Urinary bladder (tissue), 4 donors: ENCODE data around the gene SREBF2. TPM values are rescaled to one million over a fixed set of nuclear protein-coding genes. Genes with fewer than 3 reads are reported as not detected.
A peak's percentile ranks its signal among the peaks of the same experiment; 100 is the strongest.
"Not testable (repeated sequence)": the region's sequence is repeated elsewhere in the genome, so short reads cannot be mapped to it uniquely, and the experiment has no call there.

Experiments used
- DNase-seq: peaks from one replicate; pipeline ENCODE4 v3.0.0-alpha.2; 2015; ENCODE audit errors: extremely low spot score
- H3K27ac ChIP-seq: one replicate; pipeline ENCODE4 v1.5.1; 2013; ENCODE audit warnings: low read depth, mild to moderate bottlenecking, moderate library complexity
- H3K36me3 ChIP-seq: one replicate; pipeline ENCODE4 v1.6.1; 2013; ENCODE audit warnings: mild to moderate bottlenecking, moderate library complexity; ENCODE audit not compliant: insufficient read depth
- H3K4me1 ChIP-seq: one replicate; pipeline ENCODE4 v1.6.1; 2013; ENCODE audit warnings: mild to moderate bottlenecking, moderate library complexity; ENCODE audit not compliant: insufficient read depth
- H3K4me3 ChIP-seq: one replicate; pipeline ENCODE4 v1.5.1; 2013; ENCODE audit warnings: low read depth, low read length
- WGBS: extraction: QIAGEN DNeasy Blood & Tissue Kit; methylation state at CpG from one replicate; pipeline ENCODE4 v1.1.7; 2013; 5-methylcytosine and 5-hydroxymethylcytosine counted together
- polyA plus RNA-seq: library from polyadenylated mRNA; stranded (reverse); fragments of 200-250 nt; gene quantifications from one replicate; pipeline ENCODE4 v1.2.3, GENCODE V29; 2013
- total RNA-seq: library from RNA; depleted of rRNA; stranded (reverse); fragments of >200 nt; gene quantifications from one replicate; pipeline ENCODE4 v1.2.3, GENCODE V29; 2014
- donor health status: healthy with polysubstance abuse.
- donor health status: healthy.

SREBF2 gene
- total and polyA plus RNA-seq, 2 donors = 49.7 to 51.3 TPM

- WGBS = 68% methylated on average over 11 of the region's 11 CpGs
- Histone ChIP-seq H3K27ac (peak overlapping the region; percentile 42), H3K4me1 (no peaks in the 10 kb centered on the region), H3K36me3 (peaks cover 5% of the 10 kb centered on the region), H3K4me3 (no peak overlapping the region)
- DNase-seq = no peak
Observed at GRCh38 chr22:41862530-41863266, 29.8 kb downstream of the SREBF2 start.

- Histone ChIP-seq H3K27ac (no peak overlapping the region), H3K36me3 (peaks cover 5% of the 10 kb centered on the region), H3K4me1 (no peaks in the 10 kb centered on the region), H3K4me3 (no peak overlapping the region)
- DNase-seq = no peak
- WGBS = 68% methylated on average over 2 of the region's 2 CpGs
Observed at GRCh38 chr22:41863472-41863871, 30.6 kb downstream of the SREBF2 start.

DNA sequence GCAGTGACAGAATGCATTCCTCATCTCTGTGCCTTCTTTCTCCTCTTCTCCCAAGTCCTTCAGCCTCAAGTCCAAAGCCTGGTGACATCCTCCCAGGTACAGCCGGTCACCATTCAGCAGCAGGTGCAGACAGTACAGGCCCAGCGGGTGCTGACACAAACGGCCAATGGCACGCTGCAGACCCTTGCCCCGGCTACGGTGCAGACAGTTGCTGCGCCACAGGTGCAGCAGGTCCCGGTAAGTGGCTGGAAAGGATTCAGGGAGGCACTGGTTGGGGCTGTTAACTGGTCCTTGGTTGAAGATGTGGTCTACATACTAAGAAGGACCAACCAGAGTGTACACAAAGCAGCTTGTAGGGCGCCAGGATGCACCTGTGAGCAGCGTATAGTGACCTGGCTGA is 35.7 kb downstream of the SREBF2 start:
- no peak for DNase-seq
- H3K36me3 ChIP-seq = peaks cover 5% of the 10 kb centered on the region
- WGBS = 95% methylated on average over 10 of the region's 10 CpGs

GRCh38 chr22:41870081-41870480 is 37.2 kb downstream of the SREBF2 start:
- not testable (repeated sequence) for H3K4me1 ChIP-seq, H3K27ac ChIP-seq, DNase-seq, H3K4me3 ChIP-seq, H3K36me3 ChIP-seq
- WGBS = 93% methylated on average over 1 of the region's 1 CpG

More for the DNA sequence above, 35.7 kb downstream of the SREBF2 start:
- Histone ChIP-seq H3K4me3 (no peak overlapping the region), H3K4me1 (no peaks in the 10 kb centered on the region), H3K27ac (no peak overlapping the region)

DNA sequence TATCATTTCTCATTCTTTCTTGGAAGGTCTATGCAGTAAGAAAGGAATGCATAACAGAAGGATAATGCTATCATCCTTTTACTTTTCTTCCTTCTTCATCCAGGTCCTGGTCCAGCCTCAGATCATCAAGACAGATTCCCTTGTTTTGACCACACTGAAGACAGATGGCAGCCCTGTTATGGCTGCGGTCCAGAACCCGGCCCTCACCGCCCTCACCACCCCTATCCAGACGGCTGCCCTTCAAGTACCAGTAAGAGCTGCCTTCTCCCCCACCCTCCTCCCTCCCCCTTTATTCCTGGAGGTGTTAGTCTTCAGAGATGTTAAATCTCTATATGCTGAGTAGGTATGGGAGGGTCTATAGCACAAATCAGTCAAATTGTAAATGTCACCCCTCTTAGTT is 37.9 kb downstream of the SREBF2 start:
- Histone ChIP-seq H3K4me3 (no peak overlapping the region), H3K4me1 (no peaks in the 10 kb centered on the region), H3K27ac (no peak overlapping the region), H3K36me3 (peaks cover 7% of the 10 kb centered on the region)
- DNase-seq = no peak
- WGBS = 82% methylated on average over 4 of the region's 4 CpGs

GRCh38 chr22:41873391-41873790 is 40.5 kb downstream of the SREBF2 start:
- H3K4me3 ChIP-seq = no peak overlapping the region
- H3K4me1 ChIP-seq = no peaks in the 10 kb centered on the region
- peaks cover 6% of the 10 kb centered on the region for H3K36me3 ChIP-seq
- no peak overlapping the region for H3K27ac ChIP-seq
- WGBS = 76% methylated on average over 5 of the region's 5 CpGs
- no peak for DNase-seq

- no peaks in the 10 kb centered on the region for H3K4me1 ChIP-seq
- H3K27ac ChIP-seq = no peak overlapping the region
- H3K36me3 ChIP-seq = peaks cover 6% of the 10 kb centered on the region
- no peak overlapping the region for H3K4me3 ChIP-seq
- DNase-seq = no peak
- WGBS = 92% methylated on average over 2 of the region's 2 CpGs
Observed at GRCh38 chr22:41874090-41874489, 41.2 kb downstream of the SREBF2 start.

- H3K4me1 ChIP-seq = no peaks in the 10 kb centered on the region
- no peak overlapping the region for H3K4me3 ChIP-seq
- H3K36me3 ChIP-seq = peaks cover 8% of the 10 kb centered on the region
- WGBS = 87% methylated on average over 10 of the region's 10 CpGs
- H3K27ac ChIP-seq = no peak overlapping the region
- no peak for DNase-seq
Observed at GRCh38 chr22:41875531-41876270, 42.8 kb downstream of the SREBF2 start.

GRCh38 chr22:41876275-41876674 is 43.4 kb downstream of the SREBF2 start:
- 88% methylated on average over 3 of the region's 3 CpGs for WGBS
- peaks cover 12% of the 10 kb centered on the region for H3K36me3 ChIP-seq
- DNase-seq = no peak
- H3K4me1 ChIP-seq = no peaks in the 10 kb centered on the region
- no peak overlapping the region for H3K27ac ChIP-seq
- no peak overlapping the region for H3K4me3 ChIP-seq

DNA sequence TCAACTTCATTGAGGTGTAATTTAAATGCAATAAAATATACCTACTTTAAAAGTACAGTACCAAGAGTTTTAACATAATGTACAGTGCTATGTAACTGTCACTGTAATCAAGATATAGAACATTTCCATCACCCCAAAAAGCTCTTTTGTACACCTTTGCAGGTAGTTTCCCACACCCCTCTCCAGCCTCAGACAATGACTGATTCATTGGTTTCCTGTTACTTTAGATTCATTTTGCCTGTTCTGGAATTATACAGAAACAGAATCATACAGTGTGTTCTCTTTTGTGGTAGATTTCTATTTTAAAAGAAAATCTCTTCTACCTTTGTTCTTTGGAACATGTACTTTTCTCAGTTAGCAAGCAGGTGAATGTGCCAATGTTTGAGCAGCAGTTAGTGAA is 43.8 kb downstream of the SREBF2 start:
- H3K4me1 ChIP-seq = no peaks in the 10 kb centered on the region
- peaks cover 14% of the 10 kb centered on the region for H3K36me3 ChIP-seq
- H3K27ac ChIP-seq = no peak overlapping the region
- no peak for DNase-seq
- H3K4me3 ChIP-seq = no peak overlapping the region

GRCh38 chr22:41880653-41881052 is 47.7 kb downstream of the SREBF2 start:
- WGBS = 92% methylated on average over 16 of the region's 16 CpGs
- H3K4me1 ChIP-seq = no peaks in the 10 kb centered on the region
- no peak overlapping the region for H3K4me3 ChIP-seq
- no peak overlapping the region for H3K27ac ChIP-seq
- H3K36me3 ChIP-seq = peaks cover 16% of the 10 kb centered on the region
- DNase-seq = no peak

GRCh38 chr22:41883400-41883799 is 50.5 kb downstream of the SREBF2 start:
- H3K36me3 ChIP-seq = peaks cover 11% of the 10 kb centered on the region
- WGBS = 93% methylated on average over 2 of the region's 2 CpGs

GRCh38 chr22:41885116-41885515 is 52.2 kb downstream of the SREBF2 start:
- WGBS = 95% methylated on average over 2 of the region's 2 CpGs
- no peak for DNase-seq
- no peak overlapping the region for H3K4me3 ChIP-seq
- peaks cover 11% of the 10 kb centered on the region for H3K36me3 ChIP-seq
- H3K4me1 ChIP-seq = no peaks in the 10 kb centered on the region
- H3K27ac ChIP-seq = no peak overlapping the region

More at GRCh38 chr22:41883400-41883799, 50.5 kb downstream of the SREBF2 start:
- Histone ChIP-seq H3K27ac (no peak overlapping the region), H3K4me3 (no peak overlapping the region), H3K4me1 (no peaks in the 10 kb centered on the region)
- no peak for DNase-seq

GRCh38 chr22:41885516-41885915 is 52.6 kb downstream of the SREBF2 start:
- WGBS = 90% methylated on average over 6 of the region's 6 CpGs
- DNase-seq = no peak
- H3K4me3 ChIP-seq = no peak overlapping the region
- no peaks in the 10 kb centered on the region for H3K4me1 ChIP-seq
- H3K36me3 ChIP-seq = peaks cover 11% of the 10 kb centered on the region
- no peak overlapping the region for H3K27ac ChIP-seq
